GM12878 (cell line): Measurements from ENCODE around the gene ZNF785. TPM values are rescaled to one million over a fixed set of nuclear protein-coding genes. Genes with fewer than 3 reads are reported as not detected.

ENCODE experiments used
- ATAC-seq: fragments of 200-7000 bp; cut with Tn5 transposase; 3 replicates; pipeline ENCODE4 v1.9.1; 2020; ENCODE audit warnings: mild to moderate bottlenecking, moderate library complexity
- BruUV-seq: library from RNA; stranded (reverse); fragments of 400-500 nt; replicated peaks from 2 replicates; lab custom pipeline; 2021; lab: Mats Ljungman, UMichigan
- CTCF ChIA-PET: fragments of 300-600 bp; sonication (Branson Sonifier 250); formaldehyde crosslinking; extraction: SDS; loops from one replicate; lab custom pipeline; 2021; ENCODE audit warnings: inconsistent platforms; lab: Yijun Ruan, JAX
- POLR2A ChIA-PET: fragments of 350-600 bp; formaldehyde crosslinking; extraction: SDS; loops from one replicate; lab custom pipeline; 2021; ENCODE audit warnings: inconsistent platforms; lab: Charles Lee
- RAD21 ChIA-PET: fragments of 300-600 bp; sonication (Branson Sonifier 250); formaldehyde crosslinking; loops from one replicate; lab custom pipeline; 2023; ENCODE audit warnings: antibody characterized with exemption; ENCODE audit not compliant: unreplicated experiment; lab: Charles Lee
- SMC1A ChIA-PET: fragments of 300-600 bp; sonication (Branson Sonifier 250); formaldehyde crosslinking; loops from one replicate; lab custom pipeline; 2023; ENCODE audit not compliant: unreplicated experiment, uncharacterized antibody; lab: Charles Lee
- DNase-seq: peaks from one replicate; pipeline ENCODE4 v3.0.0-alpha.2; 2011; ENCODE audit warnings: low read depth, low spot score
- FAIRE-seq: peaks from 3 replicates; lab custom pipeline; 2011; peaks lifted over from hg19 to GRCh38; lab: Jason Lieb, UNC
- H2AFZ ChIP-seq: 2 replicates; pipeline ENCODE4 v1.6.0; 2011; ENCODE audit warnings: low read depth, low read length, control low read depth; ENCODE audit not compliant: control insufficient read depth
- H3K27ac ChIP-seq: 2 replicates; pipeline ENCODE4 v1.5.1; 2011; ENCODE audit warnings: control low read depth; ENCODE audit not compliant: control insufficient read depth, insufficient read depth
- H3K27me3 ChIP-seq, 2 experiments: replicated peaks in 1 of 2; 2 replicates each; pipeline versions ENCODE4 v1.6.0 to v1.6.1; 2011; ENCODE audit warnings: low read length in 1 of 2; ENCODE audit not compliant: control insufficient read depth in 2 of 2, insufficient read depth in 2 of 2
- H3K36me3 ChIP-seq, 2 experiments: 2 replicates each; pipeline ENCODE4 v1.5.1; 2011; ENCODE audit warnings: low read length in 1 of 2; ENCODE audit not compliant: control insufficient read depth in 2 of 2, insufficient read depth in 2 of 2
- H3K4me1 ChIP-seq: 2 replicates; pipeline ENCODE4 v1.6.1; 2011; ENCODE audit warnings: mild to moderate bottlenecking, low read length, moderate library complexity, mixed read lengths; ENCODE audit not compliant: control insufficient read depth, insufficient read depth
- H3K4me2 ChIP-seq: 2 replicates; pipeline ENCODE4 v1.6.0; 2011; ENCODE audit warnings: control low read depth; ENCODE audit not compliant: control insufficient read depth, insufficient read depth
- H3K4me3 ChIP-seq: fragments of 200-600 bp; sonication (generic); 2 replicates; pipeline ENCODE4 v1.5.1; 2016
- H3K79me2 ChIP-seq: 2 replicates; pipeline ENCODE4 v1.6.0; 2011; ENCODE audit warnings: low read length; ENCODE audit not compliant: control insufficient read depth, insufficient read depth
- H3K9ac ChIP-seq: 2 replicates; pipeline ENCODE4 v1.8.0; 2011; ENCODE audit warnings: low read length, control low read depth, mixed read lengths; ENCODE audit not compliant: control insufficient read depth, insufficient read depth
- H3K9me3 ChIP-seq: replicated peaks from 3 replicates; pipeline ENCODE4 v1.5.1; 2011; ENCODE audit warnings: mild to moderate bottlenecking, low read length; ENCODE audit not compliant: control insufficient read depth, insufficient read depth
- H4K20me1 ChIP-seq: 2 replicates; pipeline ENCODE4 v1.6.0; 2011; ENCODE audit not compliant: control insufficient read depth, insufficient read depth
- BCL11A ChIP-seq: IDR thresholded peaks from 2 replicates; pipeline ENCODE4 v1.6.1; 2011; ENCODE audit warnings: low read depth, low read length
- CBFB ChIP-seq: IDR thresholded peaks from 2 replicates; pipeline ENCODE4 v1.6.1; 2016; ENCODE audit warnings: antibody characterized with exemption, low read depth
- MYC ChIP-seq: IDR thresholded peaks from 2 replicates; pipeline ENCODE4 v1.6.1; 2011; ENCODE audit warnings: mild to moderate bottlenecking, low read length, moderate library complexity, inconsistent platforms; ENCODE audit not compliant: insufficient read depth, insufficient replicate concordance, insufficient read length, severe bottlenecking
- NRF1 ChIP-seq: conservative IDR thresholded peaks from 2 replicates; pipeline ENCODE4 v1.6.1; 2011; ENCODE audit warnings: mild to moderate bottlenecking, low read depth, low read length, improper control_type of control experiment
- SMAD1 ChIP-seq: fragments of 450-650 bp; IDR thresholded peaks from 2 replicates; pipeline ENCODE4 v1.6.1; 2018; ENCODE audit warnings: mild to moderate bottlenecking, low read depth; ENCODE audit not compliant: partially characterized antibody
- SMAD5 ChIP-seq: IDR thresholded peaks from 2 replicates; pipeline ENCODE4 v1.6.1; 2016; ENCODE audit warnings: antibody characterized with exemption, low read depth
- TCF7 ChIP-seq: IDR thresholded peaks from 2 replicates; pipeline ENCODE4 v1.6.1; 2014; ENCODE audit warnings: antibody characterized with exemption, borderline replicate concordance
- ZBED1 ChIP-seq: IDR thresholded peaks from 2 replicates; pipeline ENCODE4 v1.6.1; 2016; ENCODE audit warnings: borderline replicate concordance
- ZNF274 ChIP-seq: IDR thresholded peaks from one replicate; pipeline ENCODE4 v1.8.0; 2011; ENCODE audit not compliant: insufficient read length, insufficient read depth
- WGBS: methylation state at CpG from one replicate; pipeline ENCODE4 v1.1.6; 2016; ENCODE audit warnings: low lambda C conversion rate; ENCODE audit not compliant: insufficient replicate concordance, insufficient coverage; ENCODE audit errors: missing lambda C conversion rate; 5-methylcytosine and 5-hydroxymethylcytosine counted together
- in situ Hi-C: fragments of 300-500 bp; cut with MboI; formaldehyde crosslinking; loops from 9 replicates; pipeline ENCODE4 v1.14.3; 2018; ENCODE audit warnings: mixed read lengths
- intact Hi-C: fragments of 100-400 bp; cut with micrococcal nuclease; formaldehyde crosslinking; loops from one replicate; pipeline ENCODE4 v1.14.2; 2022; ENCODE audit not compliant: unreplicated experiment
- polyA plus RNA-seq, 11 experiments: library from polyadenylated mRNA; depleted of rRNA in 4 of 11; unstranded in 6 of 11; stranded (reverse) in 5 of 11; fragments of >200 nt; fragmentation: Nextera tagmentation in 4 of 11; fragmentation: Illumina TruSeq in 1 of 11; extraction: Ambion mirVana in 4 of 11; extraction: Trizol in 1 of 11; gene quantifications; 1 replicate in 1 of 11; 2 replicates in 10 of 11; pipeline versions ENCODE4 v1.2.1 to v1.2.3, GENCODE V29; 2011 to 2016; ENCODE audit warnings: inconsistent platforms in 2 of 11, missing spikeins in 2 of 11, low read depth in 1 of 11
- total RNA-seq, 4 experiments: library from RNA; depleted of rRNA in 3 of 4; stranded (reverse); fragments of >200 nt in 3 of 4; fragmentation: Illumina TruSeq in 1 of 4; extraction: Trizol in 1 of 4; gene quantifications; 2 replicates each; pipeline versions ENCODE4 v1.2.1 to v1.2.3, GENCODE V29; 2013 to 2021
- TF ChIP-seq, protein P1 (sequence below): fragments of 450-650 bp; IDR thresholded peaks from 2 replicates; pipeline ENCODE4 v1.6.1; 2016; ENCODE audit warnings: mild to moderate bottlenecking, moderate library complexity, borderline replicate concordance
- TF ChIP-seq, protein P2 (sequence below): fragments of 150-350 bp; IDR thresholded peaks from 2 replicates; pipeline ENCODE4 v1.6.1; 2014; ENCODE audit warnings: mild to moderate bottlenecking, low read depth, low read length
- TF ChIP-seq, protein P3 (sequence below): IDR thresholded peaks from 2 replicates; pipeline ENCODE4 v1.6.1; 2011; ENCODE audit warnings: mild to moderate bottlenecking, low read depth, low read length, moderate library complexity; ENCODE audit not compliant: insufficient replicate concordance
- TF ChIP-seq, protein P4 (sequence below): IDR thresholded peaks from 2 replicates; pipeline ENCODE4 v1.6.1; 2012; ENCODE audit warnings: low read depth, low read length, improper control_type of control experiment
- TF ChIP-seq, protein P5 (sequence below): fragments of 450-650 bp; IDR thresholded peaks from 2 replicates; pipeline ENCODE4 v1.6.1; 2017; ENCODE audit warnings: low read depth, mild to moderate bottlenecking, moderate library complexity

The ZNF785 gene
- total and polyA plus RNA-seq, 10 of the 15 experiments (the other 5 are each of a cell fraction or from before 2014, with no cell fraction given), result 0.87 to 11.5 (median 7.5) TPM

DNA sequence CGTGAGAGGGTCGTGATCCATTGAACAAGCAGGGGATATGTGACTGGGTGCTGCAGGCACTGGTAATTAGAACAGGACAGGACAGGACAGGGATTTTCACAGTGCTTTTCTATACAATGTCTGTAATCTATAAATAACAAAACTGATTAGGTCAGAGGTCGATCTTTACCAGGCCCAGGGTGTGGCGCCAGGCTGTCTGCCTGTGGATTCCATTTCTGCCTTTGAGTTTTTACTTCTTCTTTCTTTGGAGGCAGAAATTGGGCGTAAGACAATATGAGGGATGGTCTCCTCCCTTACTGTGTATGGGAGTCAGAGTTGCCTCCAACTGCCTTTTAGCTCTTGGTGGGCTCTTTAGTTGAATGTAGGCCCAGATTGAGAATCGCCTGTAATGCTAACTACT lies 25.8 kb downstream of the ZNF785 start:
- BruUV-seq, result no TSS peak
- 96% methylated on average over 6 of the region's 6 CpGs for WGBS
- no peak overlapping the region for H3K4me2 ChIP-seq
- ChIA-PET SMC1A (interaction anchor here (2.0 kb wide), 1 partner anchor 7 kb away, joined by 4 read pairs; no protein-coding TSS in a partner anchor), POLR2A (interaction anchor here (0.7 to 5.9 kb wide), 4 partner anchors 9 to 55 kb away, joined by 3 to 109 read pairs (median 20); partner anchors contain the start of genes ZNF688 and ZNF747), RAD21 (interaction anchor here (2.3 to 4.3 kb wide), 2 partner anchors 24 kb away, joined by 10 to 99 read pairs; partner anchors contain the start of gene ZNF747), CTCF (interaction anchor here (3.1 to 3.6 kb wide), 3 partner anchors 24 to 130 kb away, joined by 12 to 23 read pairs (median 19); partner anchors contain the start of genes DCTPP1 and ZNF747)
- ATAC-seq, result no peak
- peaks cover 0 to 10% of the 10 kb centered on the region in 2 experiments; a peak in 3 of 4 replicates for H3K36me3 ChIP-seq
- no peaks in the 10 kb centered on the region for H4K20me1 ChIP-seq
- H3K9ac ChIP-seq, result no peak overlapping the region
- H3K4me3 ChIP-seq, result no peak overlapping the region
- H3K79me2 ChIP-seq, result peaks cover 11% of the 10 kb centered on the region
- H3K27ac ChIP-seq, result no peak overlapping the region
- peak; percentile 7 for FAIRE-seq
- no peaks in the 10 kb centered on the region for H3K9me3 ChIP-seq
- no peaks in the 10 kb centered on the region for H3K4me1 ChIP-seq
- intact Hi-C loops, result no loop called here
- no peak overlapping the region for H2AFZ ChIP-seq
- DNase-seq, result no peak
- in situ Hi-C loops, result no loop called here
- H3K27me3 ChIP-seq, result no peaks in the 10 kb centered on the region
- TF ChIP-seq, protein P1, sequence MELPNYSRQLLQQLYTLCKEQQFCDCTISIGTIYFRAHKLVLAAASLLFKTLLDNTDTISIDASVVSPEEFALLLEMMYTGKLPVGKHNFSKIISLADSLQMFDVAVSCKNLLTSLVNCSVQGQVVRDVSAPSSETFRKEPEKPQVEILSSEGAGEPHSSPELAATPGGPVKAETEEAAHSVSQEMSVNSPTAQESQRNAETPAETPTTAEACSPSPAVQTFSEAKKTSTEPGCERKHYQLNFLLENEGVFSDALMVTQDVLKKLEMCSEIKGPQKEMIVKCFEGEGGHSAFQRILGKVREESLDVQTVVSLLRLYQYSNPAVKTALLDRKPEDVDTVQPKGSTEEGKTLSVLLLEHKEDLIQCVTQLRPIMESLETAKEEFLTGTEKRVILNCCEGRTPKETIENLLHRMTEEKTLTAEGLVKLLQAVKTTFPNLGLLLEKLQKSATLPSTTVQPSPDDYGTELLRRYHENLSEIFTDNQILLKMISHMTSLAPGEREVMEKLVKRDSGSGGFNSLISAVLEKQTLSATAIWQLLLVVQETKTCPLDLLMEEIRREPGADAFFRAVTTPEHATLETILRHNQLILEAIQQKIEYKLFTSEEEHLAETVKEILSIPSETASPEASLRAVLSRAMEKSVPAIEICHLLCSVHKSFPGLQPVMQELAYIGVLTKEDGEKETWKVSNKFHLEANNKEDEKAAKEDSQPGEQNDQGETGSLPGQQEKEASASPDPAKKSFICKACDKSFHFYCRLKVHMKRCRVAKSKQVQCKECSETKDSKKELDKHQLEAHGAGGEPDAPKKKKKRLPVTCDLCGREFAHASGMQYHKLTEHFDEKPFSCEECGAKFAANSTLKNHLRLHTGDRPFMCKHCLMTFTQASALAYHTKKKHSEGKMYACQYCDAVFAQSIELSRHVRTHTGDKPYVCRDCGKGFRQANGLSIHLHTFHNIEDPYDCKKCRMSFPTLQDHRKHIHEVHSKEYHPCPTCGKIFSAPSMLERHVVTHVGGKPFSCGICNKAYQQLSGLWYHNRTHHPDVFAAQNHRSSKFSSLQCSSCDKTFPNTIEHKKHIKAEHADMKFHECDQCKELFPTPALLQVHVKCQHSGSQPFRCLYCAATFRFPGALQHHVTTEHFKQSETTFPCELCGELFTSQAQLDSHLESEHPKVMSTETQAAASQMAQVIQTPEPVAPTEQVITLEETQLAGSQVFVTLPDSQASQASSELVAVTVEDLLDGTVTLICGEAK, result no peak
- TF ChIP-seq, protein P2, sequence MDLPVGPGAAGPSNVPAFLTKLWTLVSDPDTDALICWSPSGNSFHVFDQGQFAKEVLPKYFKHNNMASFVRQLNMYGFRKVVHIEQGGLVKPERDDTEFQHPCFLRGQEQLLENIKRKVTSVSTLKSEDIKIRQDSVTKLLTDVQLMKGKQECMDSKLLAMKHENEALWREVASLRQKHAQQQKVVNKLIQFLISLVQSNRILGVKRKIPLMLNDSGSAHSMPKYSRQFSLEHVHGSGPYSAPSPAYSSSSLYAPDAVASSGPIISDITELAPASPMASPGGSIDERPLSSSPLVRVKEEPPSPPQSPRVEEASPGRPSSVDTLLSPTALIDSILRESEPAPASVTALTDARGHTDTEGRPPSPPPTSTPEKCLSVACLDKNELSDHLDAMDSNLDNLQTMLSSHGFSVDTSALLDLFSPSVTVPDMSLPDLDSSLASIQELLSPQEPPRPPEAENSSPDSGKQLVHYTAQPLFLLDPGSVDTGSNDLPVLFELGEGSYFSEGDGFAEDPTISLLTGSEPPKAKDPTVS, result no peak
- TF ChIP-seq TCF7 (no peak), ZNF274 (no peak), SMAD1 (no peak), SMAD5 (no peak), BCL11A (no peak), NRF1 (no peak), MYC (no peak), CBFB (no peak), ZBED1 (no peak)
- TF ChIP-seq, protein P3, sequence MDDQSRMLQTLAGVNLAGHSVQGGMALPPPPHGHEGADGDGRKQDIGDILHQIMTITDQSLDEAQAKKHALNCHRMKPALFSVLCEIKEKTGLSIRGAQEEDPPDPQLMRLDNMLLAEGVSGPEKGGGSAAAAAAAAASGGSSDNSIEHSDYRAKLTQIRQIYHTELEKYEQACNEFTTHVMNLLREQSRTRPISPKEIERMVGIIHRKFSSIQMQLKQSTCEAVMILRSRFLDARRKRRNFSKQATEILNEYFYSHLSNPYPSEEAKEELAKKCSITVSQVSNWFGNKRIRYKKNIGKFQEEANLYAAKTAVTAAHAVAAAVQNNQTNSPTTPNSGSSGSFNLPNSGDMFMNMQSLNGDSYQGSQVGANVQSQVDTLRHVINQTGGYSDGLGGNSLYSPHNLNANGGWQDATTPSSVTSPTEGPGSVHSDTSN, result no peak
- TF ChIP-seq, protein P4, sequence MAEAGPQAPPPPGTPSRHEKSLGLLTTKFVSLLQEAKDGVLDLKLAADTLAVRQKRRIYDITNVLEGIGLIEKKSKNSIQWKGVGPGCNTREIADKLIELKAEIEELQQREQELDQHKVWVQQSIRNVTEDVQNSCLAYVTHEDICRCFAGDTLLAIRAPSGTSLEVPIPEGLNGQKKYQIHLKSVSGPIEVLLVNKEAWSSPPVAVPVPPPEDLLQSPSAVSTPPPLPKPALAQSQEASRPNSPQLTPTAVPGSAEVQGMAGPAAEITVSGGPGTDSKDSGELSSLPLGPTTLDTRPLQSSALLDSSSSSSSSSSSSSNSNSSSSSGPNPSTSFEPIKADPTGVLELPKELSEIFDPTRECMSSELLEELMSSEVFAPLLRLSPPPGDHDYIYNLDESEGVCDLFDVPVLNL, result no peak
- TF ChIP-seq, protein P5, sequence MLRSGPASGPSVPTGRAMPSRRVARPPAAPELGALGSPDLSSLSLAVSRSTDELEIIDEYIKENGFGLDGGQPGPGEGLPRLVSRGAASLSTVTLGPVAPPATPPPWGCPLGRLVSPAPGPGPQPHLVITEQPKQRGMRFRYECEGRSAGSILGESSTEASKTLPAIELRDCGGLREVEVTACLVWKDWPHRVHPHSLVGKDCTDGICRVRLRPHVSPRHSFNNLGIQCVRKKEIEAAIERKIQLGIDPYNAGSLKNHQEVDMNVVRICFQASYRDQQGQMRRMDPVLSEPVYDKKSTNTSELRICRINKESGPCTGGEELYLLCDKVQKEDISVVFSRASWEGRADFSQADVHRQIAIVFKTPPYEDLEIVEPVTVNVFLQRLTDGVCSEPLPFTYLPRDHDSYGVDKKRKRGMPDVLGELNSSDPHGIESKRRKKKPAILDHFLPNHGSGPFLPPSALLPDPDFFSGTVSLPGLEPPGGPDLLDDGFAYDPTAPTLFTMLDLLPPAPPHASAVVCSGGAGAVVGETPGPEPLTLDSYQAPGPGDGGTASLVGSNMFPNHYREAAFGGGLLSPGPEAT, result no peak
